Mucosa of descending colon (tissue), 3 donors: Measurements from ENCODE around the gene GMNN. TPM values are rescaled to one million over a fixed set of nuclear protein-coding genes. Genes with fewer than 3 reads are reported as not detected.
"Not testable (repeated sequence)": the region's sequence is repeated elsewhere in the genome, so short reads cannot be mapped to it uniquely, and the experiment has no call there.

Source experiments
- ATAC-seq: fragments of 200-7000 bp; cut with Tn5 transposase; one replicate; pipeline ENCODE4 v1.9.1; 2020; ENCODE audit warnings: mild to moderate bottlenecking, moderate library complexity
- DNase-seq, 3 donors: peaks; one replicate each; pipeline ENCODE4 v3.0.0-alpha.2; 2020
- H3K36me3 ChIP-seq: fragments of 200-600 bp; one replicate; pipeline ENCODE4 v1.8.0; 2021; ENCODE audit warnings: low read depth, mild to moderate bottlenecking
- H3K4me1 ChIP-seq: fragments of 200-600 bp; one replicate; pipeline ENCODE4 v1.8.0; 2021; ENCODE audit warnings: low read depth, mild to moderate bottlenecking
- H3K4me3 ChIP-seq: fragments of 200-600 bp; one replicate; pipeline ENCODE4 v1.8.0; 2021; ENCODE audit warnings: mild to moderate bottlenecking
- H3K9me3 ChIP-seq: fragments of 200-600 bp; one replicate; pipeline ENCODE4 v1.8.0; 2021; ENCODE audit warnings: mild to moderate bottlenecking
- intact Hi-C, 2 donors: fragments of 100-400 bp; cut with DNase I in 1 of 2; cut with micrococcal nuclease in 1 of 2; formaldehyde crosslinking; loops; one replicate each; pipeline versions ENCODE4 v1.11.0 to v1.11.1; 2022; cut with DNase I, micrococcal nuclease
- long read RNA-seq, 2 donors: library from polyadenylated mRNA; unstranded; transcript quantifications; one replicate each; pipeline ENCODE4 v2.0.0, GENCODE V29; 2019 to 2021
- total RNA-seq, 3 donors: library from RNA; stranded (reverse); fragmentation: NEBNext Ultra II Directional in 2 of 3; extraction: Animal tissue kit (Norgen Biotek cat#: 25700) in 2 of 3; gene quantifications; one replicate each; pipeline versions ENCODE4 v1.2.1 to v1.2.4, GENCODE V29; 2021 to 2023
- TF ChIP-seq, protein P1 (sequence below): fragments of 200-600 bp; IDR thresholded peaks from one replicate; pipeline ENCODE4 v1.8.0; 2022; ENCODE audit warnings: antibody characterized with exemption, mild to moderate bottlenecking
- donor health status: DM: no; HTN: no; CAD: no; lungs with moderate emphysema.
- donor health status: DM: no; HTN: no; CAD: no.
- donor health status: DM: no; HTN: yes; CAD: no.

The GMNN gene
- 10 to 100 TPM; 20.6 to 62.0 (median 45.8) TPM for total RNA-seq
- long read RNA-seq, donor 1, transcript GMNN-201 (7 exons, 1,262 nt): major isoform, 5 of 9 reads
- long read RNA-seq, donor 1, partial matches to known transcripts: 0 of 9 reads
- long read RNA-seq, donor 1, other reads (novel, unspliced or antisense): 1 of 9 reads
- long read RNA-seq, donor 2, transcript GMNN-202 (7 exons, 1,133 nt): major isoform, 20 of 52 reads
- long read RNA-seq, donor 2, transcript GMNN-201 (7 exons, 1,262 nt): minor isoform, 13 of 52 reads
- long read RNA-seq, donor 2, partial matches to known transcripts: 11 of 52 reads
- long read RNA-seq, donor 2, other reads (novel, unspliced or antisense): 7 of 52 reads

DNA sequence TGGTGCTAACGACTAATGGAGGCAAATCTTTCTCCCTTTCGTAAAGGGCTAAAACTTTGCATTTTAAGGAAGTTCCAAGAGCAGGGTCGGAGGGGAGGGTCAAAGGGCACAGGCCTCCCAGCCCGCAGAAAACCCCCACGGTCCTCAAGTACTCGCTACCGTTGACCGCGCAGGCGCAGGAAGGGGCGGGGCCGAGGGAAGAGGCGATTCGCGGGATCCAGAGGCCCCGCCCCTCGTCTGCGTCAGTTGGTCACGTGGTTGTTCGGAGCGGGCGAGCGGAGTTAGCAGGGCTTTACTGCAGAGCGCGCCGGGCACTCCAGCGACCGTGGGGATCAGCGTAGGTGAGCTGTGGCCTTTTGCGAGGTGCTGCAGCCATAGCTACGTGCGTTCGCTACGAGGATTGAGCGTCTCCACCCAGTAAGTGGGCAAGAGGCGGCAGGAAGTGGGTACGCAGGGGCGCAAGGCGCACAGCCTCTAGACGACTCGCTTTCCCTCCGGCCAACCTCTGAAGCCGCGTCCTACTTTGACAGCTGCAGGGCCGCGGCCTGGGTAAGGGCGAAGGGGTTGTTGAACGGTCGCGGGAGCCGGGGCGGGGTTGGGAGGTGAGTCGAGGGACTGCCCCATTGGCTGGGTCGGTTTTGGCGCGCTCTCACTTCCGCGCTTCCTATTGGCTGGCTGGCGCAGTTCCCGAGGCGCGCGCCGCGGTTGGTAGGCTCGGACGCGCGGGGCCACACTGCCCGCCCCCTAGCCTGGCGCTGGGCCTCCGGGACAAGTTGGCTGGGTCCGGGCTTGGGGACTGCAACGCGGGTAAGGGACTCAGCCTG lies at the start of gene GMNN:
TSS of gene GMNN (plus strand) at position 242 of the 824 bp plus-strand sequence. CDS start 2,310 bp downstream, outside the sequence.
- Histone ChIP-seq H3K36me3 (no peaks in the 10 kb centered on the region), H3K4me3 (peak within 1 kb of the TSS; percentile 83), H3K4me1 (peaks cover 16% of the 10 kb centered on the region), H3K9me3 (no peaks in the 10 kb centered on the region)
- TF ChIP-seq, protein P1, sequence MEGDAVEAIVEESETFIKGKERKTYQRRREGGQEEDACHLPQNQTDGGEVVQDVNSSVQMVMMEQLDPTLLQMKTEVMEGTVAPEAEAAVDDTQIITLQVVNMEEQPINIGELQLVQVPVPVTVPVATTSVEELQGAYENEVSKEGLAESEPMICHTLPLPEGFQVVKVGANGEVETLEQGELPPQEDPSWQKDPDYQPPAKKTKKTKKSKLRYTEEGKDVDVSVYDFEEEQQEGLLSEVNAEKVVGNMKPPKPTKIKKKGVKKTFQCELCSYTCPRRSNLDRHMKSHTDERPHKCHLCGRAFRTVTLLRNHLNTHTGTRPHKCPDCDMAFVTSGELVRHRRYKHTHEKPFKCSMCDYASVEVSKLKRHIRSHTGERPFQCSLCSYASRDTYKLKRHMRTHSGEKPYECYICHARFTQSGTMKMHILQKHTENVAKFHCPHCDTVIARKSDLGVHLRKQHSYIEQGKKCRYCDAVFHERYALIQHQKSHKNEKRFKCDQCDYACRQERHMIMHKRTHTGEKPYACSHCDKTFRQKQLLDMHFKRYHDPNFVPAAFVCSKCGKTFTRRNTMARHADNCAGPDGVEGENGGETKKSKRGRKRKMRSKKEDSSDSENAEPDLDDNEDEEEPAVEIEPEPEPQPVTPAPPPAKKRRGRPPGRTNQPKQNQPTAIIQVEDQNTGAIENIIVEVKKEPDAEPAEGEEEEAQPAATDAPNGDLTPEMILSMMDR: no peak
- ATAC-seq (peak; percentile 94), DNase-seq (peak; percentile 99)
- intact Hi-C loops: loop anchor here in 1 of 2 donors (10.0 kb wide), 1 partner anchor 110 kb away; the partner anchor contains the start of genes ACOT13 and TDP2

DNA sequence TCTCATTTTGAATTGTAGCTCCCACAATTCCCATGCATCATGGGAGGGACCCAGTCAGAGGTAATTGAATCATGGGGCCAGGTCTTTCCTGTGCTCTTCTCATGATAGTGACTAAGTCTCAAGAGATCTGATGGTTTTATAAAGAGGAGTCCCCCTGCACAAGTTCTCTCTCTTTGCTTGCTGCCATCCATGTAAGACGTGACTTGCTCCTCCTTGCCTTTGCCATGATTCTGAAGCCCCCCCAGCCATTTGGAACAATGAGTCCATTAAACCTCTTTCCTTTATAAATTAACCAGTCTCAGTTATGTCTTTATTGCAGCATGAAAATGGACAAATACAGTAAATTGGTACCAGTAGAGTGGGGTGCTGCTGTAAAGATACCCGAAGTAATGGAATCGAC lies 44.1 kb upstream of the GMNN start:
- ATAC-seq, DNase-seq, H3K4me3 ChIP-seq, intact Hi-C loops, H3K36me3 ChIP-seq, H3K4me1 ChIP-seq: not testable (repeated sequence)
- peaks cover 13% of the 10 kb centered on the region for H3K9me3 ChIP-seq

DNA sequence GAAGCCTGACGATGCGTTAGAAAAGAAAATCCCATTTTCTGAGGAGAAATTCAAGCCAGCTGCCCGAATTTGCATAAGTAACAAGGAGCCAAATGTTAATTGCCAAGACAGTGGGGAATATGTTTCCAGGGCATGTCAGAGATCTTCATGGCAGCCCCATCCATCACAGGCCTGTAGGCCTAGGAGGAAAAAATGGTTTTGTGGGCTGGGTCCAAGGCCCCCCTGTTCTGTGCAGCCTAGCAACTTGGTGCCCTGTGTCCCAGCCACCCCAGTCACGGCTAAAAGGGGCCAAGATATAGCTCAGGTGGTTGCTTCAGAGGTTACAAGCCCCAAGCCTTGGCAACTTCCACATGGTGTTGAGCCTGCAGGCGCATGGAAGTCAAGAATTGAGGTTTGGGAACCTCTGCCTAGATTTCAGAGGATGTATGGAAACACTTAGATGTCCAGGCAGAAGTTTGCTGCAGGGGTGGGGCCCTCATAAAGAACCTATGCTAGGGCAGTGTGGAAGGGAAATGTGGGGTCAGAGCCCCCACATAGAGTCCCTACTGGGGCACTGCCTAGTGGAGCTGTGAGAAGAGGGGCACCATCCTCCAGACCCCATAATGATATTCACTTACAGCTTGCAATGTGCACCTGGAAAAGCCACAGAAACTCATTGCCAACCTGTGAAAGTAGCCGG lies 43.1 kb upstream of the GMNN start:
- DNase-seq, H3K4me1 ChIP-seq, intact Hi-C loops, H3K4me3 ChIP-seq, ATAC-seq, H3K36me3 ChIP-seq: not testable (repeated sequence)
- H3K9me3 ChIP-seq: peaks cover 13% of the 10 kb centered on the region

DNA sequence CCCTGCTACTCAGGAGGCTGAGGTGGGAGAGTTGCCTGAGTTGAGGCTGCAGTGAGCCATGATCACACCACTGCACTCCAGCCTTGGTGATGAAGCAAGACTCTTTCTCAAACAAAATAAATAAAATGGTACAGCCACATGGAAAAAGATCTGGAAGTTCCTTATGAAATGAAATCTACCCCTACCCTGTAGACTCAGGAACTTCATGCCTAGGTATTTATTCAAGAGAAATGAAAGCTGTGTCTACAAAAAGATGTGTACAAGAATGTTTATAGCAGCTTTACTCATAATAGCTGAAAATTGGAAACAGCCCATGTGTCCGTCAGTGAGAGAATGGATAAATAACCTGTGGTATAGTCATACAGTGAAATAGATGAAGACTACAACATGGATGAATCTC lies 40.6 kb upstream of the GMNN start:
- ATAC-seq (no peak), DNase-seq (no peak)
- peaks cover 13% of the 10 kb centered on the region for H3K9me3 ChIP-seq
- intact Hi-C loops: no loop called here
- TF ChIP-seq, protein P1: no peak
- H3K36me3 ChIP-seq: no peaks in the 10 kb centered on the region
- H3K4me3 ChIP-seq: no peak overlapping the region
- H3K4me1 ChIP-seq: no peaks in the 10 kb centered on the region

DNA sequence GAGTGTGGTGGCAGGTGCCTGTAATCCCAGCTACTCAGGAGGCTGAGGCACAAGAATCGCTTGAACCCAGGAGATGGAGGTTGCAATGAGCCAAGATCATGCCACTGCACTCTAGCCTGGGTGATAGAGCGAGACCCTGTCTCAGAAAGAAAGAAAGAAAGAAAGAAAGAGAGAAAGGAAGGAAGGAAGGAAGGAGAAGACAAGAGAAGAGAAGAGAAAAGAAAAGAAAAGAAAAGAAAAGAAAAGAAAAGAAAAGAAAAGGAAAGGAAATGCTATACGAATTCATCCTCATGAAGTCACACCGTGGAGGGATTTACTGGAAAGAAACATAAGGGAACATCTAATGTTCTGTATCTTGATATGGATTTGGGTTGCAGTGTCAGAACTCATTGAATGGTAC lies 40.0 kb upstream of the GMNN start:
- intact Hi-C loops, H3K4me3 ChIP-seq, ATAC-seq: not testable (repeated sequence)

DNA sequence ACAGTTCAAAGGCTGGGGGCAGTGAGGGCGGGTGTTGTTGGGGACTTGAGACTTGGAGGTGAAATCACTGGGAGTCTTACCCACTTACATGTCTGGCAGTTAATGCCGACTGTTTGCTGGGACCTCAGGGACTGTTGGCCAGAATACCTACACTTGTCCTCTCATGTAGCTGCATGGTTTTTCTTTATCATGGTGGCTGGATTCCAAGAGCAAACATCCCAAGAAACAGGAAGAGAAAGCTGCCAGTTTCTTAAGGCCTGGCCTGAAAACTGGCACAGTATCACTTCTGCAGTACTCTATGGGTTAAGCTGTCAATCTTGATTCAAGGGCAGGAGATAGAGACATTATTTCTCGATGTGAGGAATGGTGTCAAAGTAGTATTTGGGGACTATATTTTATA lies 36.0 kb upstream of the GMNN start:
- ATAC-seq (no peak), DNase-seq (no peak)
- Histone ChIP-seq H3K4me3 (no peak overlapping the region), H3K36me3 (no peaks in the 10 kb centered on the region), H3K4me1 (no peaks in the 10 kb centered on the region), H3K9me3 (no peaks in the 10 kb centered on the region)
- TF ChIP-seq, protein P1: no peak
- intact Hi-C loops: no loop called here

More for the DNA sequence above, 40.0 kb upstream of the GMNN start:
- not testable (repeated sequence) for H3K36me3 ChIP-seq, DNase-seq, H3K4me1 ChIP-seq
- H3K9me3 ChIP-seq: peaks cover 13% of the 10 kb centered on the region
